ENCODE results near the gene NACC1.

The NACC1 gene

GRCh38 chr19:13095393-13095784 lies 22.7 kb upstream of the NACC1 start:
- peak overlapping the region; percentile 32 for H3K4me3 ChIP-seq (replicated peaks; ENCODE audit: low read depth, low read length)
- TF ChIP-seq CTCF (IDR thresholded peaks at IDR 0.05; ENCODE audit: insufficient read depth, low read length, poor library complexity, severe bottlenecking) = no peak
- H3K27me3 ChIP-seq (replicated peaks; ENCODE audit: control insufficient read depth, insufficient read depth, low read length) = no peaks in the 10 kb centered on the region; the same call in 1 of the 2 replicates
- peak; percentile 50 for DNase-seq (ENCODE audit: extremely low read depth, insufficient read length)
- no peaks in the 10 kb centered on the region for H3K36me3 ChIP-seq (ENCODE audit: control insufficient read depth, insufficient read depth, low read length)

DNA sequence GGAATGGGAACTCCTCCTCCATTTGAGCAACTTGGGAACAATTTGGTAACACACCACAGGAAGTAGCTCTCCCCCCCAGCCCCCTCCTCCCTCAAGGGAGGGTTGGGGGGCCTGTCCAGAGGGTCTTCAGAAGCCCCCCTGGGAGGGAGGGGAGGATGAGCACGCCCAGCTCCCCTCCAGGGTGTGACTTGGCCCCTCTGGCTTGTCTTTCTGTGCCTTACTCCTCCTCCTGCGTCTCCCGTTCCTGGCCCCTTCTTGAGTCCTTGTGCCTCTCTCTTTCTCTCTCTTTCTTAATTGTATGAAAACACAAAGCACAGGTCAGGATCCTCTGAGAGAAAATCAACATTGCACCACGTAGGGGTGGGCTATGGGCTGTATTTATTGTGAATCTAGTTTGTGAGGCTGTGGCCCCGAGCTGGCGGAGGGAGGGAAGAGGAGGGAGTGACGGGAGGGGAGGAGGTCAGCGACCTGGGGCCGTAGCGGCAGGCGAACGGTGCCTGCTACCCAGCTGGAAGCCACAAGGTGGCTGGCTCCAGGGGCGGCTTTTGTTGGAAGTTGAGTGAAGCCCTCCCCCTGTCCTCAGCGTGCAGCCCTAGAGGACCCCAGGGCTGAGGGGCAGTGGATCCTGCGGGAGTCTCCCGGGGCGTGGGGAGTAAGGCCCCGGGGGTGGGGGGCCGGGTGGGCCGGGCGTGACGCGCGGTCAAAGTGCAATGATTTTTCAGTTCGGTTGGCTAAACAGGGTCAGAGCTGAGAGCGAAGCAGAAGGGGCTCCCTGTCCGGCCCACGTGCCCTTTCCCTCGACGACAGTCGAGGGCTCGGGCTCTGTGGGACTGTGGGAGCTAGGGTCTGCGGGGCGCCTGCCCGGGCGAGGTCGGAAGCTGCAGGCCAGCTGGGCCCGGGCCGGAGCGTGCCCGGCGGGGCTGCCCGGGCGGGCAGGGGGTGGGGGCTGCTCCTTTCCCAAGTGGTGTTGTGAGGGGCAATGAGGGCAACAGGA lies 21.8 kb upstream of the NACC1 start:
- no peak for DNase-seq (ENCODE audit: extremely low read depth, insufficient read length)
- TF ChIP-seq CTCF (IDR thresholded peaks at IDR 0.05; ENCODE audit: insufficient read depth, low read length, poor library complexity, severe bottlenecking) = peak; percentile 24
- Histone ChIP-seq H3K36me3 (ENCODE audit: control insufficient read depth, insufficient read depth, low read length) (no peaks in the 10 kb centered on the region), H3K4me3 (replicated peaks; ENCODE audit: low read depth, low read length) (peak overlapping the region; percentile 1; the same call in 1 of the 2 replicates), H3K27me3 (replicated peaks; ENCODE audit: control insufficient read depth, insufficient read depth, low read length) (no peaks in the 10 kb centered on the region; the same call in 1 of the 2 replicates)

DNA sequence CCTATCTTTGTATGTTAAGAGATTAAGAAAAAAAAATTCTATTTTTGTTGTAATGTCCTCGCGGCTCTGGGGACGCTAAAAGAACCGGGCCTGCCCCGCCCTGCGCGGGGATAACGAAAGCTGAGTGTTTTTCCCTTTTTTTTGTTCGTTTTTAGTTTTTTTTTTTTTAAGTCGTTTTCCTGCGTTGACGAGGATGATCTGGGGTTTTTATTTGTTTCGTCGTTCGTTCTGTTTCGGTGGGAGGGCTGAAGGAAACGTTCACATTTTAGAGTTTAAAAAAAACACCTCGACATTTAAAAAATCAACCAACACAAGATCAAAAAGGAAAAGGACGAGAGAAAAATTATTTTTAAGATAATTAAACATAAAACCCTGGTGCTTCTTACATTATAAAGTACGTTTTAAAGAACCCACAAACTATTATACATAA lies 21.0 kb upstream of the NACC1 start:
- Histone ChIP-seq H3K27me3 (replicated peaks; ENCODE audit: control insufficient read depth, insufficient read depth, low read length) (no peaks in the 10 kb centered on the region; the same call in 1 of the 2 replicates), H3K4me3 (replicated peaks; ENCODE audit: low read depth, low read length) (no peak overlapping the region), H3K36me3 (ENCODE audit: control insufficient read depth, insufficient read depth, low read length) (no peaks in the 10 kb centered on the region)
- DNase-seq (ENCODE audit: extremely low read depth, insufficient read length) = no peak
- TF ChIP-seq CTCF (IDR thresholded peaks at IDR 0.05; ENCODE audit: insufficient read depth, low read length, poor library complexity, severe bottlenecking) = no peak

DNA sequence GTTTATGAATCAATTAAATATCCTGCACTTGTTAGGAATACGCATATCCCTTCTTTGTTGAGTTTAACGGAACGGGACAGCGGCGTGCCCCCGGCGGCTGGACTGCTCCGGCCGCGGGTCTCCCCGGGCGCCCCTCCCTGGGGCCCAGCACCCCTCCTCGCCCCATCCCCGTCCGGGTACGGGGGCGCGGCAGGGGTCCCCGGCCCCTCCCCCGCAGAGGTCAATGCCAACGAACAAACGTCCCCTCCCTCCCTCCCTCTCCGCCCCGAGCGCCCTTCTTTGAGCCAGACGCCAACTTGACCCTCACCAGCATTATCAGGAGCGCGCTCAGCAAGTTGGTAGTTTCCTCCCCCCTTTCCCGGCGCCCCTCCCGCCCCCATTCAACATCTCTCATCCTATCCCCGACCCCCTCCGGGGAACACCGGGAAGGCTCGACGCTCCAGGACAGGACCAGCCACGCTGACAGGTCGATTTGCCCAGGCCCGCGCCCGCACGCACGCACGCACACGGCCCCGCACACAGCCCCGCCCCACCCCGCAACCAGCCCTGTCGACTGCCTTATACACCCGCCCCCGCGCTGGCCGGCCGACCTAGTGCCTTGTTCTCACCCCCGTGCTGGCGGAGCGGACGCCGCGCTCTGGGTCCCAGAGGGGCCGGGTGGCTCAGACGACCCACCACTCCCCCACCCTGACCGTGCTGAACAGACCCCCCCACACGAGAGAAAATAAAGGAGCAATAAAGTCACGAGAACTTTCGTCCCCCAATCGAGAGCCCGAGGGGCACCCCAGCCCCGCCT lies 20.4 kb upstream of the NACC1 start:
- no peaks in the 10 kb centered on the region; the same call in 1 of the 2 replicates for H3K27me3 ChIP-seq (replicated peaks; ENCODE audit: control insufficient read depth, insufficient read depth, low read length)
- TF ChIP-seq CTCF (IDR thresholded peaks at IDR 0.05; ENCODE audit: insufficient read depth, low read length, poor library complexity, severe bottlenecking) = no peak
- no peak for DNase-seq (ENCODE audit: extremely low read depth, insufficient read length)
- no peak overlapping the region for H3K4me3 ChIP-seq (replicated peaks; ENCODE audit: low read depth, low read length)
- H3K36me3 ChIP-seq (ENCODE audit: control insufficient read depth, insufficient read depth, low read length) = no peaks in the 10 kb centered on the region

DNA sequence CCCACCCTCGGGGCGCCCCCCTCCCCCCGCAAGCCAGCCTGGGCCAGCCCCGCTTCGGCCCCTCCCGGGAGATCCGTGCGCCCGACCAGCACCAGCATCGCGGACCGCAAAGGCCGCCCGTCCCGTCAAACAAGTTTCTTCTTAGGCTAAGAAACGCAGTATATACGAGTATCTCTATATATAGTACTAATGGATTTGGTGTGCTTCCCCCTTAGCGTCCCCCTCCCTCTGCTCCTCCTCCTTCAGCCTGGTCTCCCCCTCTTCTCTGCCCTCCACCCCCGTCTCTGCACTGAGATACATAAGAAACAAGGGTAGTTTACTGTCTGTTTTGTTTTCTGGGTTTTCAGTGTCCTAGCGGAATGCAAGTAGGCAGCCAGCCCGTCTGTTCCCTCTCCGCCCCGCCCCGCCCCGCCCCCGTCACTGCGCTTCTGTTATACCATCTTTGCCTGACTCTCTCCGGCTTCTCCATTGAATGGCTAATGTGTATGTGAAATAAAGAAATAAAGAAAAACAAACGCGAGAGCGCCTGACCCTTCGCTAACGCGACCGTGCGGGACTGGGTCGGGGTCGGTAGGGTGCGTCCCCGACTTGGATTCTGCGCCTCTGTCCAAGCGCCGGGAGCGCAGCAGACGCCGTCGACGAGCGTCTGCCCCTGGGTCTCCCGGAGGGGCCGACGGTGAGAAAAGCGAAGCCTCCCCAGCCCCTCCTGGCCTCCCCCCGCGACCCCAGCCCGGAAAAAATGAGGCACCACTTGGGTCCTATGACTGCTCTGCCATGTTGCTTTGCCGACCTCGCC lies 19.6 kb upstream of the NACC1 start:
- H3K27me3 ChIP-seq (replicated peaks; ENCODE audit: control insufficient read depth, insufficient read depth, low read length) = no peaks in the 10 kb centered on the region; the same call in 1 of the 2 replicates
- DNase-seq (ENCODE audit: extremely low read depth, insufficient read length) = no peak
- TF ChIP-seq CTCF (IDR thresholded peaks at IDR 0.05; ENCODE audit: insufficient read depth, low read length, poor library complexity, severe bottlenecking) = no peak
- H3K4me3 ChIP-seq (replicated peaks; ENCODE audit: low read depth, low read length) = no peak overlapping the region; the same call in 1 of the 2 replicates
- no peaks in the 10 kb centered on the region for H3K36me3 ChIP-seq (ENCODE audit: control insufficient read depth, insufficient read depth, low read length)
